ENCODE data around the gene CALML5. TPM values are rescaled to one million over a fixed set of nuclear protein-coding genes. Genes with fewer than 3 reads are reported as not detected.

The CALML5 gene
- total RNA-seq, 2 donors from 2014 or later, result not detected

GRCh38 chr10:5457741-5458140, 41.6 kb downstream of the CALML5 start:
- Histone ChIP-seq H3K4me1 (no peaks in the 10 kb centered on the region), H3K27ac (no peak overlapping the region), H3K4me3 (no peak overlapping the region), H3K36me3 (replicated peaks in 1 of 2; ENCODE audit: insufficient read depth in 1 of 2, low read depth in 2 of 2) (peaks cover 4 to 32% of the 10 kb centered on the region in 2 donors), H3K9me3 (no peaks in the 10 kb centered on the region), H3K27me3 (no peaks in the 10 kb centered on the region)
- no peak for TF ChIP-seq POLR2A (IDR thresholded peaks at IDR 0.05)
- no peak for TF ChIP-seq CTCF (IDR thresholded peaks at IDR 0.05)
- intact Hi-C loops (cut with DNase I), result no loop called here
- 90 to 93% methylated on average over 3 of the region's 3 CpGs for WGBS, 2 donors
- ATAC-seq (no peak), DNase-seq (no peak)

GRCh38 chr10:5456563-5456962, 42.8 kb downstream of the CALML5 start:
- Histone ChIP-seq H3K27ac (no peak overlapping the region), H3K4me3 (no peak overlapping the region), H3K36me3 (replicated peaks in 1 of 2; ENCODE audit: insufficient read depth in 1 of 2, low read depth in 2 of 2) (peaks cover 4 to 32% of the 10 kb centered on the region in 2 donors), H3K27me3 (no peaks in the 10 kb centered on the region), H3K4me1 (peaks cover 3% of the 10 kb centered on the region), H3K9me3 (no peaks in the 10 kb centered on the region)
- ATAC-seq, result no peak
- TF ChIP-seq CTCF (IDR thresholded peaks at IDR 0.05) (no peak), POLR2A (IDR thresholded peaks at IDR 0.05) (no peak)
- 86 to 96% methylated on average over 12 of the region's 12 CpGs for WGBS, 2 donors
- no peak for DNase-seq
- intact Hi-C loops (cut with DNase I), result no loop called here

GRCh38 chr10:5453749-5454489, 45.5 kb downstream of the CALML5 start:
- Histone ChIP-seq H3K27me3 (no peaks in the 10 kb centered on the region), H3K4me1 (peaks cover 14% of the 10 kb centered on the region), H3K27ac (no peak overlapping the region), H3K4me3 (no peak overlapping the region), H3K36me3 (replicated peaks in 1 of 2; ENCODE audit: insufficient read depth in 1 of 2, low read depth in 2 of 2) (peaks cover 4 to 32% of the 10 kb centered on the region in 2 donors), H3K9me3 (no peaks in the 10 kb centered on the region)
- no peak for ATAC-seq
- intact Hi-C loops (cut with DNase I), result no loop called here
- 88 to 91% methylated on average over 13 of the region's 13 CpGs for WGBS, 2 donors
- TF ChIP-seq POLR2A (IDR thresholded peaks at IDR 0.05) (no peak), CTCF (IDR thresholded peaks at IDR 0.05) (no peak)
- no peak for DNase-seq

- Histone ChIP-seq H3K4me3 (no peak overlapping the region), H3K9me3 (no peaks in the 10 kb centered on the region), H3K36me3 (replicated peaks in 1 of 2; ENCODE audit: insufficient read depth in 1 of 2, low read depth in 2 of 2) (peaks cover 0 to 22% of the 10 kb centered on the region in 2 donors), H3K27me3 (no peaks in the 10 kb centered on the region), H3K4me1 (peaks cover 19% of the 10 kb centered on the region), H3K27ac (no peak overlapping the region)
- DNase-seq (no peak), ATAC-seq (no peak)
- 71 to 73% methylated on average over 4 of the region's 4 CpGs for WGBS, 2 donors
- intact Hi-C loops (cut with DNase I), result no loop called here
- TF ChIP-seq CTCF (IDR thresholded peaks at IDR 0.05) (no peak), POLR2A (IDR thresholded peaks at IDR 0.05) (no peak)
Measured at GRCh38 chr10:5450605-5451384, 48.6 kb downstream of the CALML5 start.

Measured in body of pancreas (tissue), 4 donors.